HepG2 (cell line): ENCODE measurements around the gene C14orf93. TPM values are rescaled to one million over a fixed set of nuclear protein-coding genes. Genes with fewer than 3 reads are reported as not detected.
A peak's percentile ranks its signal among the peaks of the same experiment; 100 is the strongest.

Source experiments
- AHR ChIP-seq: IDR thresholded peaks from 2 replicates; pipeline ENCODE4 v1.6.1; 2018; ENCODE audit warnings: missing genetic modification reagents, missing compliant biosample characterization
- DMAP1 ChIP-seq: IDR thresholded peaks from 2 replicates; pipeline ENCODE4 v1.6.1; 2016
- KAT8 ChIP-seq: IDR thresholded peaks from 2 replicates; pipeline ENCODE4 v1.6.1; 2016; ENCODE audit warnings: missing genetic modification reagents, missing compliant biosample characterization
- NCOR1 ChIP-seq: fragments of 200-600 bp; sonication (generic); IDR thresholded peaks from 2 replicates; pipeline ENCODE4 v1.7.0; 2017; ENCODE audit warnings: antibody characterized with exemption, low read length, borderline replicate concordance
- ZKSCAN5 ChIP-seq: sonication (generic); formaldehyde crosslinking; IDR thresholded peaks from 2 replicates; pipeline ENCODE4 v1.5.1; 2020; ENCODE audit warnings: mild to moderate bottlenecking, missing genetic modification reagents
- ZNF652 ChIP-seq: IDR thresholded peaks from 2 replicates; pipeline ENCODE4 v1.6.1; 2016; ENCODE audit warnings: low read depth, borderline replicate concordance
- polyA plus RNA-seq, 8 experiments: library from polyadenylated mRNA; depleted of rRNA in 3 of 8; stranded (reverse) in 7 of 8; unstranded in 1 of 8; fragments of >200 nt; fragmentation: Illumina TruSeq in 4 of 8; extraction: Trizol in 4 of 8; gene quantifications; 2 replicates each; pipeline versions ENCODE4 v1.2.1 to v1.2.3, GENCODE V29; 2011 to 2016; ENCODE audit warnings: low read depth in 4 of 8, missing spikeins in 1 of 8, mixed read lengths in 1 of 8; ENCODE audit not compliant: insufficient read depth in 1 of 8
- total RNA-seq, 5 experiments: library from RNA; depleted of rRNA; stranded (reverse); fragments of >200 nt; fragmentation: Illumina TruSeq; extraction: Trizol; gene quantifications; 2 replicates each; pipeline ENCODE4 v1.2.3, GENCODE V29; 2016; ENCODE audit warnings: low read depth in 1 of 5
- TF ChIP-seq, protein P1 (sequence below), 2 experiments: fragments of 450-650 bp in 1 of 2; sonication (generic) in 1 of 2; formaldehyde crosslinking in 1 of 2; IDR thresholded peaks; 2 replicates each; pipeline versions ENCODE4 v1.6.1 to v1.8.0; 2016 to 2022; ENCODE audit warnings: antibody characterized with exemption in 1 of 2, mild to moderate bottlenecking in 1 of 2, missing genetic modification reagents in 1 of 2
- TF ChIP-seq, protein P2 (sequence below): sonication (generic); formaldehyde crosslinking; IDR thresholded peaks from 2 replicates; pipeline ENCODE4 v1.4.0; 2020; ENCODE audit warnings: missing genetic modification reagents
- TF ChIP-seq, protein P3 (sequence below): sonication (generic); formaldehyde crosslinking; IDR thresholded peaks from 2 replicates; pipeline ENCODE4 v1.4.0; 2020; ENCODE audit warnings: missing genetic modification reagents, borderline replicate concordance

C14orf93 gene
- total and polyA plus RNA-seq, 2 of the 13 experiments (the other 11 are each of a cell fraction or from before 2014, with no cell fraction given): 11.4 to 22.5 TPM

DNA sequence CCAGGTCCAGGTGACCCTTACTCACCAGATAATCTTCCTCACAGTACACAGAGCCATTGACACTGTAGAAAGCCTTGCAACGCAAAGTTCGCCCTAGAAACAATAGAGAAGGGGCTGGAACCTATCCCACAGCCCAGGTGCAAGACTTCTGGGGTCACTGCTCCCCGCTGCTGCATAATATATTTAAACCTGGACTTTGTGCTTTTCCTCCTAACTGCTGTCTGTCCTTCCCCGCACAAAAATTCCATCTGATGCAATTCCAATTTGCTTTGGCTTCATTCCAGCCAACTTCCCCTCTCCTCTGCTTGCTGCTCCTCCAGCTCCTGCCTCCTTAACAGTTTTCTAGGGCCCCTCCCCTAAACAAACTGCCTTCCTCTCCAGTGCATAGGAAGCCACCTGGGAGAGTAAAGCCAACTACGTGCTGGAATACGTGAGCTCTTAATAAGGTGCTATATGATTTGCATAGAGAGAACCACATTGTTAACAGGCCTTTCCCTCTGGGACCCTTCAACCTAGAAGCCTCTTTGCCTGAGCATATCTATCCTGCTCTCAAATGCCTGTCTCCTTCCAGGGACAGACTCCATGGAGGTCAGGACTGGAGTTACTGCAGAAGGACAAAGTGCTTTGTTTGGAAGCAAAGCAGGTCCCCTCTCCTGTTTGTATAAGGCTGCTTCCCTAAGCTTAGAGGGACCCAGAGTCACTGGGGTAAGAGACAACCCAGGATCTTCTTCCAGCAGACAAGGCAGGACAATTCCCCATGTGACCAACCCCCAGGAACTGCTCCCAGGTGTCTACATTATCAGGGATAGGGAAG lies 33.1 kb downstream of the C14orf93 start (continued):
- TF ChIP-seq, protein P1, sequence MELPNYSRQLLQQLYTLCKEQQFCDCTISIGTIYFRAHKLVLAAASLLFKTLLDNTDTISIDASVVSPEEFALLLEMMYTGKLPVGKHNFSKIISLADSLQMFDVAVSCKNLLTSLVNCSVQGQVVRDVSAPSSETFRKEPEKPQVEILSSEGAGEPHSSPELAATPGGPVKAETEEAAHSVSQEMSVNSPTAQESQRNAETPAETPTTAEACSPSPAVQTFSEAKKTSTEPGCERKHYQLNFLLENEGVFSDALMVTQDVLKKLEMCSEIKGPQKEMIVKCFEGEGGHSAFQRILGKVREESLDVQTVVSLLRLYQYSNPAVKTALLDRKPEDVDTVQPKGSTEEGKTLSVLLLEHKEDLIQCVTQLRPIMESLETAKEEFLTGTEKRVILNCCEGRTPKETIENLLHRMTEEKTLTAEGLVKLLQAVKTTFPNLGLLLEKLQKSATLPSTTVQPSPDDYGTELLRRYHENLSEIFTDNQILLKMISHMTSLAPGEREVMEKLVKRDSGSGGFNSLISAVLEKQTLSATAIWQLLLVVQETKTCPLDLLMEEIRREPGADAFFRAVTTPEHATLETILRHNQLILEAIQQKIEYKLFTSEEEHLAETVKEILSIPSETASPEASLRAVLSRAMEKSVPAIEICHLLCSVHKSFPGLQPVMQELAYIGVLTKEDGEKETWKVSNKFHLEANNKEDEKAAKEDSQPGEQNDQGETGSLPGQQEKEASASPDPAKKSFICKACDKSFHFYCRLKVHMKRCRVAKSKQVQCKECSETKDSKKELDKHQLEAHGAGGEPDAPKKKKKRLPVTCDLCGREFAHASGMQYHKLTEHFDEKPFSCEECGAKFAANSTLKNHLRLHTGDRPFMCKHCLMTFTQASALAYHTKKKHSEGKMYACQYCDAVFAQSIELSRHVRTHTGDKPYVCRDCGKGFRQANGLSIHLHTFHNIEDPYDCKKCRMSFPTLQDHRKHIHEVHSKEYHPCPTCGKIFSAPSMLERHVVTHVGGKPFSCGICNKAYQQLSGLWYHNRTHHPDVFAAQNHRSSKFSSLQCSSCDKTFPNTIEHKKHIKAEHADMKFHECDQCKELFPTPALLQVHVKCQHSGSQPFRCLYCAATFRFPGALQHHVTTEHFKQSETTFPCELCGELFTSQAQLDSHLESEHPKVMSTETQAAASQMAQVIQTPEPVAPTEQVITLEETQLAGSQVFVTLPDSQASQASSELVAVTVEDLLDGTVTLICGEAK (IDR thresholded peaks at IDR 0.05): no peak
- TF ChIP-seq, protein P1 (CRISPR knock-in tag; IDR thresholded peaks at IDR 0.05): no peak
- TF ChIP-seq AHR (CRISPR knock-in tag): peak; percentile 57
- TF ChIP-seq, protein P2, sequence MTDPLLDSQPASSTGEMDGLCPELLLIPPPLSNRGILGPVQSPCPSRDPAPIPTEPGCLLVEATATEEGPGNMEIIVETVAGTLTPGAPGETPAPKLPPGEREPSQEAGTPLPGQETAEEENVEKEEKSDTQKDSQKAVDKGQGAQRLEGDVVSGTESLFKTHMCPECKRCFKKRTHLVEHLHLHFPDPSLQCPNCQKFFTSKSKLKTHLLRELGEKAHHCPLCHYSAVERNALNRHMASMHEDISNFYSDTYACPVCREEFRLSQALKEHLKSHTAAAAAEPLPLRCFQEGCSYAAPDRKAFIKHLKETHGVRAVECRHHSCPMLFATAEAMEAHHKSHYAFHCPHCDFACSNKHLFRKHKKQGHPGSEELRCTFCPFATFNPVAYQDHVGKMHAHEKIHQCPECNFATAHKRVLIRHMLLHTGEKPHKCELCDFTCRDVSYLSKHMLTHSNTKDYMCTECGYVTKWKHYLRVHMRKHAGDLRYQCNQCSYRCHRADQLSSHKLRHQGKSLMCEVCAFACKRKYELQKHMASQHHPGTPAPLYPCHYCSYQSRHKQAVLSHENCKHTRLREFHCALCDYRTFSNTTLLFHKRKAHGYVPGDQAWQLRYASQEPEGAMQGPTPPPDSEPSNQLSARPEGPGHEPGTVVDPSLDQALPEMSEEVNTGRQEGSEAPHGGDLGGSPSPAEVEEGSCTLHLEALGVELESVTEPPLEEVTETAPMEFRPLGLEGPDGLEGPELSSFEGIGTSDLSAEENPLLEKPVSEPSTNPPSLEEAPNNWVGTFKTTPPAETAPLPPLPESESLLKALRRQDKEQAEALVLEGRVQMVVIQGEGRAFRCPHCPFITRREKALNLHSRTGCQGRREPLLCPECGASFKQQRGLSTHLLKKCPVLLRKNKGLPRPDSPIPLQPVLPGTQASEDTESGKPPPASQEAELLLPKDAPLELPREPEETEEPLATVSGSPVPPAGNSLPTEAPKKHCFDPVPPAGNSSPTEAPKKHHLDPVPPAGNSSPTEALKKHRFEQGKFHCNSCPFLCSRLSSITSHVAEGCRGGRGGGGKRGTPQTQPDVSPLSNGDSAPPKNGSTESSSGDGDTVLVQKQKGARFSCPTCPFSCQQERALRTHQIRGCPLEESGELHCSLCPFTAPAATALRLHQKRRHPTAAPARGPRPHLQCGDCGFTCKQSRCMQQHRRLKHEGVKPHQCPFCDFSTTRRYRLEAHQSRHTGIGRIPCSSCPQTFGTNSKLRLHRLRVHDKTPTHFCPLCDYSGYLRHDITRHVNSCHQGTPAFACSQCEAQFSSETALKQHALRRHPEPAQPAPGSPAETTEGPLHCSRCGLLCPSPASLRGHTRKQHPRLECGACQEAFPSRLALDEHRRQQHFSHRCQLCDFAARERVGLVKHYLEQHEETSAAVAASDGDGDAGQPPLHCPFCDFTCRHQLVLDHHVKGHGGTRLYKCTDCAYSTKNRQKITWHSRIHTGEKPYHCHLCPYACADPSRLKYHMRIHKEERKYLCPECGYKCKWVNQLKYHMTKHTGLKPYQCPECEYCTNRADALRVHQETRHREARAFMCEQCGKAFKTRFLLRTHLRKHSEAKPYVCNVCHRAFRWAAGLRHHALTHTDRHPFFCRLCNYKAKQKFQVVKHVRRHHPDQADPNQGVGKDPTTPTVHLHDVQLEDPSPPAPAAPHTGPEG (CRISPR knock-in tag): no peak
- TF ChIP-seq DMAP1: peak; percentile 94
- TF ChIP-seq NCOR1: peak; percentile 98
- no peak for TF ChIP-seq ZNF652 (CRISPR knock-in tag)
- TF ChIP-seq, protein P3, sequence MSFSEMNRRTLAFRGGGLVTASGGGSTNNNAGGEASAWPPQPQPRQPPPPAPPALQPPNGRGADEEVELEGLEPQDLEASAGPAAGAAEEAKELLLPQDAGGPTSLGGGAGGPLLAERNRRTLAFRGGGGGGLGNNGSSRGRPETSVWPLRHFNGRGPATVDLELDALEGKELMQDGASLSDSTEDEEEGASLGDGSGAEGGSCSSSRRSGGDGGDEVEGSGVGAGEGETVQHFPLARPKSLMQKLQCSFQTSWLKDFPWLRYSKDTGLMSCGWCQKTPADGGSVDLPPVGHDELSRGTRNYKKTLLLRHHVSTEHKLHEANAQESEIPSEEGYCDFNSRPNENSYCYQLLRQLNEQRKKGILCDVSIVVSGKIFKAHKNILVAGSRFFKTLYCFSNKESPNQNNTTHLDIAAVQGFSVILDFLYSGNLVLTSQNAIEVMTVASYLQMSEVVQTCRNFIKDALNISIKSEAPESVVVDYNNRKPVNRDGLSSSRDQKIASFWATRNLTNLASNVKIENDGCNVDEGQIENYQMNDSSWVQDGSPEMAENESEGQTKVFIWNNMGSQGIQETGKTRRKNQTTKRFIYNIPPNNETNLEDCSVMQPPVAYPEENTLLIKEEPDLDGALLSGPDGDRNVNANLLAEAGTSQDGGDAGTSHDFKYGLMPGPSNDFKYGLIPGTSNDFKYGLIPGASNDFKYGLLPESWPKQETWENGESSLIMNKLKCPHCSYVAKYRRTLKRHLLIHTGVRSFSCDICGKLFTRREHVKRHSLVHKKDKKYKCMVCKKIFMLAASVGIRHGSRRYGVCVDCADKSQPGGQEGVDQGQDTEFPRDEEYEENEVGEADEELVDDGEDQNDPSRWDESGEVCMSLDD (CRISPR knock-in tag): no peak
- peak; percentile 89 for TF ChIP-seq KAT8 (CRISPR knock-in tag)
- TF ChIP-seq ZKSCAN5 (CRISPR knock-in tag): no peak; the same call in 1 of the 2 replicates
